NCI-H524 treated with DMSO at 0.1 percent for 48 hours (cell line): ENCODE results near the gene PRSS48.
"Not testable (repeated sequence)": the region's sequence is repeated elsewhere in the genome, so short reads cannot be mapped to it uniquely, and the experiment has no call there.

Experiments used
- DNase-seq: peaks from one replicate; lab custom pipeline; 2025; lab: John Stamatoyannopoulos, UW

PRSS48 gene

GRCh38 chr4:151260526-151260925 is 16.4 kb upstream of the PRSS48 start:
- no peak for DNase-seq

DNA sequence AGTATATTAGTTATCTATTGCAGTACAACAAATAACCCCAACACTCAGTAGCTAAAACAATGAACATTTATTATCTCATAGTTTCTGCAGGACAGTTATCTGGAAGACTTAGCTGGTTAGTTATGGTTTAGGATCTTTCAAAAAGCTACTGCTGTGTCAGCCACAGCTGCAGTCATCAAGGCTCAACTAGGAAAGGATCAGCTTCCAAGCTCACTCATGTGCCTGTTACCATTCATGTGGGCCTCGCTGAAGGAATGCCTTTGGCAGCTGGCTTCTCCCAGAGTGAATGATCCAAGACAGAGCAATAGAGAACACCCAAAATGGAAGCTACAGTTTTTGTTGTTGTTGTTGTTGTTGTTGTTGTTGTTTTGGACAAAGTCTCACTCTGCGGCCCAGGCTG is 13.5 kb upstream of the PRSS48 start:
- DNase-seq, result no peak

DNA sequence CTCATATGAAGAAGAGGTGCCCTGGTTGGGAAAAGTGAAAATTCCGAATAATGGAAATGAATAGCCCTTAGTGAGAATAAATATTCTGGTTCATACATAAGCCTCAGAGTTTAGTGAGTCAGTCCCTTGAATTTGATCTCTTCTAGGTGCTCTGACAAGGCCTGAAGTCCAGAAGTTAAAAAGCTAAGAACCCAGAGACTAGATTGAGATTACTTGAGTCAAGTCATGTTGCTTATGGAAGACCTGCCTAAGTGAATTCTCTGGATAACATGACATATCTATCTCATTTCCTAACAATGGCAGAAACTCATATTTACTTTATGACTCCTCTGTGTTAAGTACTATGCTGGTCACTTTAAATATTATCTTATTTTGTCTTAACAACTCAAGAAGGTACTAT is 10.5 kb upstream of the PRSS48 start:
- DNase-seq, result no peak

- no peak for DNase-seq
These were observed 9.9 kb upstream of the PRSS48 start for GRCh38 chr4:151267104-151267503.

GRCh38 chr4:151267822-151268535 is 9.0 kb upstream of the PRSS48 start:
- no peak for DNase-seq

GRCh38 chr4:151268905-151269304 is 8.1 kb upstream of the PRSS48 start:
- DNase-seq, result not testable (repeated sequence)

GRCh38 chr4:151284534-151285245 is 7.7 kb downstream of the PRSS48 start:
- DNase-seq, result no peak

GRCh38 chr4:151287409-151287808 is 10.4 kb downstream of the PRSS48 start:
- no peak for DNase-seq

DNA sequence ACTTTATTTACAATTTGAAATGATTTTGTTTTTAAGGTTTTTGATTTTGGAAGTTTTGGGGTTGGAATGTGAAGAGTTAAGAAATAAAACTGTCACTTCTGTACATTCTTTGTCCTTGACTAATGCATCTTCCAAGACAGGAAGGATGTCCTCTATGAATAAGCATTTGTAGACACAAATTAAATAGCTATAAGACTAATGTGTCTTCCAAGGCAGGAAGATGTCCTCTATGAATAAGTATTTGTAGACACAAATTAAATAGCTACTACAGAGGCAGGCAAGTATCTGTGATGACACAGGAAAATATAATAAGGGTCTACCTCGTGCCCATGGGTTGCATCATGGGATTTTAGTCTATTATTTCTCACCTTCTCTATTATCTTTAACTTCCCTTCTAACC is 14.5 kb downstream of the PRSS48 start:
- DNase-seq, result no peak

DNA sequence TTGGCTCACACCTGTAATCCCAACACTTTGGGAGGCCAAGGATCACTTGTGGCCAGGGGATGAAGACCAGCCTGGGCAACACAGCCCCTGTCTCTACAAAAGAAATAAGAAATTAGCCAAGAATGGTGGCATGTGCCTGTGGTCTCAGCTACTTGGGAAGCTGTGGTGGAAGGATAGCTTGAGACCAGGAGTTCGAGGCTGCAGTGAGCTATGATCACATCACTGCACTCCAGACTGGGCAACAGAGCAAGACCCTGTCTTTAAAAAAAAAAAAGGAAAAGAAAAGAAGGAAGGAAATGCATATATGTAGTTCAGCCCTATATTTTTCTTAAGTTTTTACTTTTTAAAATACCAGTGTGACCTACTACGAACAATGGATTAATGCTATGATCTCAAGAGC is 15.1 kb downstream of the PRSS48 start:
- DNase-seq, result no peak

GRCh38 chr4:151294833-151295496 is 18.0 kb downstream of the PRSS48 start:
- no peak for DNase-seq

DNA sequence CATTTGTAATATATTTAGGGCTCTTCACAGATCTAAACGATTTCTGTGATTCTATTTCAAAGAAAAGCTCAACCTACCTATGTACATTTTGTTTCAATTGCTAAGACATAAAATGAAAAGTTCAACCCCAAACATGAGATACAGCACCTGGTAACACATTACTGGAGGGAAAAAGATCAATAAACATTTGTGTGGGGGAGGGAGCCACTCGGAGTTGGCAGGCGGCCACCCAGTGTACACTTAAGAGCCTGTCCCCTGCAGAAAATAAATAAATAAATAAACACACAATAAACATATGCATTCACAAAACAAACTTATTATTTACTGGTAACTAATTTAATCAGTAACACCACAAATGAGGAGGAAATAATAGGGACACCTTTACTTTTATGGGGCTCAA is 19.3 kb downstream of the PRSS48 start:
- no peak for DNase-seq

DNA sequence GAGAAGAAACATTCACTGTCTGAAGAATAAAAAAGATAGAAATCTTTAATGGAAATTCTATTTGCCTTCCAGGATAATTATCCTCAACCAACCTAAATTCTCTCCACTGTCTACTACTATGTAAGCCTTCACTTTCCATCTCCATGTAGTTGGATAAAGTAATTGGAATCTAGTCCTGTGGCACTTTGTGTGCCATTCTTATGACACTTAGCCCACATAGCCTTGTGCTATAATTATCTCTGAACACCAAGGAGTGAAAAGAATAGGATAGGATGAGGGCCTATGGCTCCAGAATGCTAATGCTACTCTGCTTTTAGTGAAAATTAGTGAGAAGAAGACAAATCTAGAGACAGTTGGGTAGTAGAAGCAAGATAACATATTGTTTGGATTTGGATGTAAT is 20.2 kb downstream of the PRSS48 start:
- no peak for DNase-seq

DNA sequence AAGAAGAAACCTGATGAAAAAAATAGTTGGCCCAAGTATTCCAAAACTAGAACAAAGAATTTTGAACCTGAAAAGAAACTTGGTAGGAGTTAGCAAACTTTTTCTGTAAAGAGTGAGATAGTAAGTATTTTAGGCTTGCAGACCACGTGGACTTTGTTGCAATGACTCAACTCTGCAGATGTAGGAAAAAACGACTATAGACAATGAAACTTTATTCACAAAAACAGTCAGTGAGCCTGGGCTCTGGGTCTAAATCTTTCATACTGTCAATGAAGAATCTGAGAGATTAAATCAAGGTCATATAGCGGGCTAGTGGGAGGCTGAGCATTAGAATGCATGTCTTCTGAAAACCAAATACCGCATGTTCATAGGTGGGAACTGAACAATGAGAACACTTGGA is 25.5 kb downstream of the PRSS48 start:
- no peak for DNase-seq

GRCh38 chr4:151304226-151304625 is 27.3 kb downstream of the PRSS48 start:
- DNase-seq, result no peak

- no peak for DNase-seq
These were observed 27.8 kb downstream of the PRSS48 start for GRCh38 chr4:151304755-151305154.

DNA sequence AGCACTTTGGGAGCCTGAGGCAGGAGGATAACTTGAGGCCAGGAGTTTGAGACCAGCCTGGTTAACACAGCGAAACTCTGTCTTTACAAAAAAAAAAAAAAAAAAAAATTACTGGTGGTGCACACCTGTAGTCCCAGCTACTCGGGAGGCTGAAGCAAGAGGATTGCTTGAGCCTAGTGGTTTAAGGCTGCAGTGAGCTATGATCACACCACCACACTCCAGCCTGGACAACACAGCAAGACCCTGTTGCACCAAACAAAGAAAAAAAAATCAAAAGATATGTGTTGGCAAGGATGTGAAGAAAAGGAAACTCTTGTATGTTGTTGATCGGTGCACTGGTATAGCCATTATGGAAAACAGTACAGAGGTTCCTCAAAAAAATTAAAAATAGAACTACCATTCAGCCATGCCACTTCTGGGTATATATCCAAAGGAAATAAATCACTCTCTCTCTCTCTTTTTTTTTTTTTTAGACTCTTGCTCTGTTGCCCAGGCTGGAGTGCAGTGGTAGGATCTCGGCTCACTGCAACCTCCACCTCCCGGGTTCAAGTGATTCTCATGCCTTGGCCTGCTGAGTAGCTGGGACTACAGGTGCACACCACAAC is 33.3 kb downstream of the PRSS48 start:
- no peak for DNase-seq

GRCh38 chr4:151313306-151314009 is 36.5 kb downstream of the PRSS48 start:
- no peak for DNase-seq

GRCh38 chr4:151314010-151314355 is 37.0 kb downstream of the PRSS48 start:
- DNase-seq, result no peak

GRCh38 chr4:151314479-151314878 is 37.5 kb downstream of the PRSS48 start:
- no peak for DNase-seq

DNA sequence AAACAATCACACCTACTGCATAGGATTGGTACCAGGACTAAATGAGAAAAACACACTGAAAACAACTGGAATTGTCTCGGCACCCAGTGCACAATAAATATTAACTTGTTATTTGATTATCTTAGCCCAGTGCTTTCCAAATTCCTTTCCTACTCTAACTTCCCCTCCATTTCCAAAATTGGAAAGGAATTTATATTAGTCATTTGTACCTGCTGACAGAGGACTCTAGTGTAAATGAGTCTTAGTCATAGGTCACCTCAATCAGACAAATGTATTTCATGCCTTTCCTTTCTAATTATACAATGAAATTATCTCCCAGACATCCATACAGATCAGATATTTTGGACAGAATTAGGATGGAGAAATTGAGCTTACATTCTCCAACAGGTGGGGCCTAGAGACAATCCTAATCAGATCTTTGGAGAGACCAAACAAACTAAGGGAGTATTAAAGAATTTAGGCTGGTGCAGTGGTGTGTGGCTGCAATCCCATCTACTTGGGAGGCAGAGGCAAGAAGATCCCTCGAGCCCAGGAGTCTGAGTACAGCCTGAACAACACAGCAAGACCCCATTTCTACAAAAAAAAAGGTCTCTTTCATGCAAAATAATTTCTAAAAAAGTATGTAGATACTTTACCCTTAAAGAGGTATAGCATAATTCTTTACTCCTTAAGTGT is 38.4 kb downstream of the PRSS48 start:
- no peak for DNase-seq

GRCh38 chr4:151316645-151317044 is 39.7 kb downstream of the PRSS48 start:
- no peak for DNase-seq
